Activated T-cell treated with anti-CD3 and anti-CD28 coated beads, Interleukin-2, amount 50 U/mL, for 48 hours (primary cell): Measurements from ENCODE around the gene CSH1.
"Not testable (repeated sequence)": the region's sequence is repeated elsewhere in the genome, so short reads cannot be mapped to it uniquely, and the experiment has no call there.

Experiments used
- DNase-seq, 2 experiments: peaks; one replicate each; pipeline ENCODE4 v3.0.0-alpha.2; 2020

Gene CSH1

DNA sequence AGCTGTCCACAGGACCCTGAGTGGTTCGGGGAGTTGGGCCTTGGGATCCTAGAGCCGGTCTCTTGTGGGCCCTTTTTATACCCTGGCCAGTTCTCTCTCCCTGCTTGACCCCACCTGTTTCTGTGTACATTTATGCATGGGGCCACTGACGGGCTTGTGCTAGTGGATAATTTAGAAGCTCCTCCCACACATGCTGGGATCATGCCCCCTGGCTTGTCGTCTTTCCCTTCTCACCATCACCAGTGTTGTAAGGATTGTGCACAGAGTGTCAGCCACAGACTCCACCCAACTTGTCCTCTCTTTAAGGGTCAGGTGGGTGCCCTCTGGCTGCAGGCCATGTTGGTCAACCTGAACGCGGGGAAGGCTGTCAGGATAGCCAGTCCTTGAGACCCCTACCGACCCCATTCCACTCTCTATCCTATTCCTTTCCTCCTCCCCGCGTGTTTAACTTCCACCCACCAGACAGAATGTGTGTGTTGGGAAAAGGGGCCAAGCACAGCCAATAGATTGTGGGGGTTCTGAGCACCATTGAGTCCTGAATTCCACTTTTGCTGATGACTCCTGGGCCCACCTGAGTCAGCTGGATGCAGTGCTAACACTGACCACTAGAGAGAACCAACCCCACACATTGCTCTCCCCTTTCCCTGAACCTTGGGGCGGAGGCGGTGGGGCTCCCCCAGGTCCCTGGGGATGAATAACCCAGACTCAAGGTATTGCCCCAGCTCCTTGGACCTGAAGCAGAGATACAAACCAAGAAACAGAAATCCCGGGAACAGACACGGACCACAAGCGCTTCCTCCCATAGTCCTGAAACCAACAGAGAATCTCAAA lies at the start of gene CSH1:
TSS of gene CSH1 (minus strand) at position 51 of the 831 bp plus-strand sequence. CDS start 63 bp downstream, outside the sequence.
- DNase-seq: not testable (repeated sequence)

DNA sequence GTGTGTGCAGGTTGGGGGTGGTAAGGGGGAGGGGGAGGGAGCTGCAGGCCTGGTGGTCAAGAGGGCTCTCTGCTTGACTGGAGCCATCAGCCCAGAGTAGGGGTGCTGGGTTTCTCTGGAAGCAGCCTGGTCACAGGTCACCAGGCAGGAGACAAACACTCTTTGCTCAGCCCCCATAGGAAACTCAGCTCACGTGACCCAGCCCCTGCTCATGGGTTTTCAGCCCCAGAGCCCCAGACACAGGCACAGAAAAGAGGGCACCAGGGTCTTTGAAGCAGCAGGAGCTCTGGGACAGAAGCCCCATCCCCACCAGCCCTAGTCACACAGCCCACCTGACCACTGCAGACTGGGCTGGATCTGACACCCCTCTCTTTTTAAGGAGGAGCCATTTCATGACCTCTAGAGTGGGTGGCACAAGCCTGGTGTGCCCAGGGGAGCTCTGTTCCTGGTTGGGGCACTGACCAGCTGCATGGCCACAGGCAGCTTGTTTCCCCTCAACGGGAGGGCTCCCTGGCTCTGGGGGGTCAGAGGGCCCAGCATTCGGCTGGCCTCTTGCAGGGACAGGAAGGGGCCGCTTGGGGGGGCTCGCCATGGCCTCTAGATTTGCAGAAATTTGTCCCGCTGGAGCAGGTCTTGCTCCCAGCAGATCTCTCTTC lies 49.5 kb upstream of the CSH1 start:
- no peak for DNase-seq

DNA sequence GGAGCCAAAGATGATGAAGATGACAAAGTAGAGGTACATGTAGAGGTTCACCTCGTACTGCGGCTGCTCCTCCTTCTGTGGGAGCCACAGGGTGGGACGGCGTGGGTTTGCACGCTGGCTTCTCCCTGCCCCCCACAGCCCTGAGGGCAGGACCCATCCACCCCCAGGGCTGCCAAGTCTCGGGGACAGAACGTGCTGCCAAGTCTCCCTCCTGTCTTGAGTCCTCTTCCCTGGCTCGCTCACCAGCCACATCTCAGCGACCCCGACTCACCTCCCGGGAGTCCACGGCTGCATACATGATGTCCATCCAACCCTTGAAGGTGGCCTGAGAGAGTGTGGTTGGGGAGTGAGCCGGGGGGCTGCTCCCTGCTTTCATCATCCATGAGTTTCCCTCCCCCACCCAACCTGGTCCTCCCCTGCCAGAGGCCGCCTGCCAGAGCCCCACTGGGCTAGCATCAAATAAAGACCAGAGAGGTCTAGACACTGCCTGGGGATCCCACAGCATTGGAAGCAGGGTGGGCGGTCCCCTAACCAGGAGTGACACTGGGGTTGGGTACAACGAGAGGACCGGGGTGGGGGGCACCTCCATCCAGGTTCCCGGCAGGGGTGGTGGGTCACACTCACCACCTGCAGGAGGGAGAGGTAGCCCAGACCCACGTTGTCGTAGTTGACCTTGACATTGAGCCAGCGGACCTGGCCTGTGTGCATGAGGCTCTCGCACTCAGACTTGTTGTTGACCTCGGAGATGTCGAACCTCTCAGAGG lies 48.5 kb upstream of the CSH1 start:
- no peak for DNase-seq

DNA sequence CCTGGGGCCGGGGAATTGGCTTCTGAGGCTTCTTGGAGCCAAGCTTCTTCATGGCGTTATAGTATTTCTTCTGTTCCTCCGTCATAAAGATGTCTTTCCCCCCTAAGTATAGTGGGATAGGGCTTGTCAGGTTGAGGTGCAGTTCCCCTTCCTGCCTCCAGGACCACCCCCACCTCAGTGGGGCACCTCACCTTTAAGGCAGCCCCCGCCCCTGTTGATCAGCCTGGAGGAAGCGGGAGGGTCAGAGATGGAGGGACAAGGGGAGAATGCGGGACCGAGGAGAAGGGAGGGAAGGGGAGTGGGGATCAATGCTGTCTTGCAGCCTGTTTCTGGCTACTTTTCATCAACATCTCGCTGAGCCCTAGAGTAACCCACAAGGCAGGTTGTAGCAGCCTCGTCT lies 47.4 kb upstream of the CSH1 start:
- DNase-seq: no peak

DNA sequence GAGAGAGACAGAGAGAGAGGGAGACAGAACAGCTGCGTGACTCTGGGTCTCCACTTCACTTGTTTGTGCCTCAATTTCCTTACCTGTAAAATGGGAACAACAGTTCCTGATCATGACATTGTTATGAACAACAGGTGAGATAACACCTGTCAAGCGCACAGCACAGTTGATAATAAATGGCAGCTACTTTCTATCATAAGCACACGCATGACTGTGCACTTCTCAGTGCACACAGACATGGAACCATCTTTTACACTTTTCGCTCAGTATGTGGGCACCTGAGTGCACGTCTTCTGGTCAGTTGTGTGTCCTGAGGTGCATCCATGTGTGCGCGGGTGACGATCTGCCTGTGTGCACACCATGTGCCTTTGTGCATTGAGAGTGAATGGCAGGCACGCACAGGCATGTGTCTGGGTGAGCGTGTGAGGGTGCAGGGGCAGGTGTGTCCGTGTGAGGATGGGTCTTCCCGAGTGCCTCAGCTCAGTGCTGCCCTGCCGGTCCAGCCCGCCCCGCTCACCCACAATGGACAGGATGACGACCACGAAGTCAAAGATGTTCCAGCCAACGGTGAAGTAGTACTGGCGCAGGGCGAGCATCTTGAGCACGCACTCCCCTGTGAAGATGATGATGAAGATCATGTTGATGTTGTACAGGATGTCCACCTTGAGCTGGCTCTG lies 46.1 kb upstream of the CSH1 start:
- no peak for DNase-seq

DNA sequence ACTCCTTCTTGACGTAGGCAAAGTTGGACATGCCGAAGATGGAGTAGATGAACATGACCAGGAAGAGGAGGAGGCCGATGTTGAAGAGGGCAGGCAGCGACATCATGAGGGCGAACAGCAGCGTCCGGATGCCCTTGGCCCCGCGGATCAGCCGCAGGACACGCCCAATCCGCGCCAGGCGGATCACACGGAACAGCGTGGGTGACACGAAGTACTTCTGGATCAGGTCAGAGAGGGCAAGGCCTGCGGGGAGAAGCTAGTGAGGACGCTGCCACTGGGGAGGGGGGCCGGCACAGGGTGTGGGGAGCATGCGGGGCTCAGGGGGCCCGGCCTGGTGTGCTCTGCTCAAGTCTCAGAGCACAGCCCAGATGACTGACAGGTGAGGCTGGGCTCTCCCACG lies 45.4 kb upstream of the CSH1 start:
- no peak for DNase-seq

DNA sequence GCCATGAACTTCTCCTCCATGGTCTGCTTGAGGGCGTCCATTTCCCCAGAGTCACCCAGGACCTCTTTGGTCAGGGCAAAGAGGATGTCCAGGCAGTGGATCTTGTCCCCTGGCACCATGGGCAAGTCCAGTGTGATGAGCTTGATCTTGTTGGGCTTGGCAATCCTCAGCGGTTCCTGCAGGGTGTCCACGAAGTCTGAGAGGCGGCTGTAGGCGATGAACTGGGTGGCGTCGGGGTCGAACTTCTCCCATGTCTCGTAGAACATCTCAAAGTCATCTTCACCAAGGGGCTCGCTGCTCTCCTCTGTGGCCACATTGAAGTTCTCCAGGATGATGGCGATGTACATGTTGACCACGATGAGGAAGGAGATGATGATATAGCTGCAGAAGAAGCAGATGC lies 44.8 kb upstream of the CSH1 start:
- DNase-seq: no peak

DNA sequence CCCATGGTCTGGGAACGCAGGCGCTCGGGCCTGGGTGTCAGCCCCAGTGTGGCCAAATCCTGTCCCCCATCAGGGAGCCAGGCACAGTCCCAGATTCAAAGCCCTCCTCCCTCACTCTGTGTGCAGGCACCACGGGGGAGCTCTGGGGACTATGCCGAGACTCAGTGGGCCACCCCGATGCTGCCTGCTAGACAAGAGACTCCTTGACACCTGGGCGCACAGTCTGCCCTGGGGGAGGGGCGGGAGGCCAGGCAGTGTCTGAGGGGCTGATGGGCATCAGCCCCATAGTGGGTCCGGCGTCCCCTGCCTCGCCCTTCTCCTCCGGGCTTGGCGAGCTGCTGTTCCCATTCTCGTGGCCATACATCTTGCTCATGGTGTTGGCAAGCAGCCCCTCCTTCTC lies 44.2 kb upstream of the CSH1 start:
- DNase-seq: no peak

DNA sequence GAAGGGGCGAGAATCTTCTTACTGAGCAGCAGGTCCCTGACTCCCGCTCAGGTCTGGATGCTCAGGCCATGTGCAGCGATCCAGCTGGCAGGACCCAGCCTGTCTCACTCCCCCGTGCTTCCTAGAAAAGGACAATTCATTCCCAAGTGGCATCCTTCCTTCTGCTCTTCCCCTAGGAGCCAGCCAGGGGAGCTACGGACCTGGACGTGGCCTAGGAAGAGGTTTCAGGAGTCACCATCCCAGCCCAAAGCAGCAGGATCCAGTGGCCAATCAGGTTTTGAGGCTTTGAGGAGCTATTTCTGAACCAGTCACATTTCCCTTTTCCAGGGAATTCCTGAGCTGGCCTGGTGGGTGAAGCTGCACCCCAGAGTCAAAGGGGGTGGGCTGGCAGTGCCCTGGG lies 43.5 kb upstream of the CSH1 start:
- DNase-seq: no peak

DNA sequence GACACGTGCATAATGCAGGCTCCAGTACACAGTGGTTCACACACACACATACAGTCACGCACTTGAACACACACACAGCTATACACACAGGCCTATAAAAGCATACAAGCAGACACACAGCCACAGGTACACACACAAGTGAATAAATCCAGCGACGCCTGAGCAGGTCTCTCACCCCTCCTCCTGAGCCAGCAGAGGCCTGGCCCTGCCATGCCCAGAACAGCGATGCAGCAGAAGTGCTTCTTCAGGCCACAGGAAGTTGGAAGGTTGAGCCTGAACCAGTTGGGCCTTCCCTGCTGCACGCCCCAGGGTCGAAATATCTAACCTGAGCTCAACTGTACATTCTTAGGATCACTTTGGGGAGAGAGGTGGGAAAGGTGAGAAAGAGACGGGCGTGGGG lies 43.0 kb upstream of the CSH1 start:
- no peak for DNase-seq

DNA sequence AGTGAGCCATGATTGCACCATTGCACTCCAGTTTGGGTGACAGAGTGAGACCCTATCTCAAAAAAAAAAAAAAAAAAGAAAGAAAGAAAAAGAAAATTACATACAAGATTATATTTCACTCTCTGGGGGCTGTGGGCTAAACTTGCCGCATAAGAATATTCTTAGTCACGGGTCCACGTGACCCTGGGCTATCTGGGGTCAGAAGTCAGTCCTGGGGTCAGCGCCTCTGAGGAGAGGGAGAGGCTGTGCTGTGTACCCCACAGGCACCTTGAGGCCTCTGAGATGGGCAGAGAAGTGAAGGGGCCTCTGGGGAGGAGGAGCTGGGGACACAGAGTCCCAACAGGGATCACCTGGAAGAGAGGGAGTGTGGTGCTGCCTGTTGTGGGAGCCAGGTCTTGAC lies 41.5 kb upstream of the CSH1 start:
- DNase-seq: no peak

DNA sequence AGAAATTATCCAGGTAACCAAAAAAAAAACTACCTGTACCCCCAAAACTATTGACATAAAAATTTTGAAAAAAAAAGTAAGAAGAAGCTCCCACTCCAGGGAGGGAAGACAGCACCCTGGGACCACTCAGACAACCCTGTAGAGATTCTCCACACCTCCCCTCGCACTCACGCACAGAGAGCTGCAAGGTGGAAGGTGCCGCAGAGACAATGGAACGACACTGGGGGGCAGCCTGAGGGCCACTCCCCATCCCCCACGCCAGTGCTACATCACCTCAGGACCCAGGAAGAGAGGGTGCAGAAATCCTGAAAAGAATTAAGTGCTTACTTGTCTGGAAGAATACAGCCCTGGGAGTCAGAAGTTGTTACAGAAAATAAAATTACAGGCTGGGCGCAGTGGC lies 40.9 kb upstream of the CSH1 start:
- no peak for DNase-seq

DNA sequence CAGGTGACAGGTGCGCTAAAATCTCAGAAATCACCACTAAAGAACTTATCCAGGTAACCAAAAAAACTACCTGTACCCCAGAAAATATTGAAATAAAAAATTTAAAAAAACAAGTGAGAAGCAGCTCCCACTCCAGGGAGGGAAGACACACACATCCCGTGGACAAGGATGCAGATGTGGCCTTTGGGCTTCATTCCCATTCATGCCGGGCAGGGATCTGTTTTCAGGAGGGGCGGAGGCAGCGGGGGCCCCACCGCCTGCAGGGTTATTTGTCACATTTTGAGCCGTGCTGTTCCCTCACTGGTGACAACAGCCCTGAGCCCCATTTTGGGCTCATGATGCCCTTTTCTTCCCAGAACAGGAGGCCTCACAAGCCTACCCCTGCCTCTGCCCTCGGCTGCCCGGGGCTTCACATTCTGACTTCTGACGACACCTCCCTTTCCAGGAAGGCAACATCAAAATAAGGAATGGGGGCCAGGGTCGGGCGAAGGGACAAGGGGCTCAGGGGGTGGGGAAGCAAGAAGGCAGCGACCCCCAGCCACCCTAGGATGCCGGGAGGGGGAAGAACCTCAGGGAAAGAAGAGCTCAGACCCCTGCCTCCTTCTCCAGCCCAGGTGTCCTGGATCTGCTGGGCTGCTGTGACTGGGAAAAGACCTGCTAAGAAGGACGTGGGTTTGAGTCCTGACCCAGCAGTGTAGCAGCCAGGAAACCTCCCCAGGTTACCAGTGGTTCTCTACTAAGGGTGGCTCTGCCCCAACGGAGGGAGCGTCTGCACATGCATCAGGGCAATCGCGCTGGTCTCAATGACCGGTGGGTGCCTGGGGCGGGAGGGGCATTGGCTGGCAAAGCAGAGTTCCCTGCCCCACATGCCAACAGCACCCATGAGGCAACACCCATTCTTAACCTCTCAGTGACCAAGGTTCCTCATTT lies 38.1 kb upstream of the CSH1 start:
- DNase-seq: no peak

DNA sequence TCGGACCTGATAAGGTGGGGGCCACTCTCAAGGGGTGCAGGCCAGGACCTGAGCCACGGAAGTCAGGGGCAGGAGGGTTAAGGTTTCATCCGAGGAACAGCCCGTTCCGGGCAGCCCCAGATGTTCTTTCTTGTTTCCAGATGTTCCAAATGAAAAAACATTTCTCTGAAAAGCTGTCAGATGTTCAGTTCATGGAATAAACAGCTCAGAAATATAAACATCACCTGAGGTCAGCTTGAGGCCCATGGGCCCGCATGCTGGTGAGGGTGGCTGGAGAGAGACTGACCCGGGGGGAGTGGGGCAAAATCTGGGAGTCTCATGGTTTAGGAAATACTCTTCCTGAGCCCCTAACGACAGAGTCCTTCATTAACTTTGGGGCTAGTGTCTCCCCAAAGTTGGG lies 37.2 kb upstream of the CSH1 start:
- no peak for DNase-seq

DNA sequence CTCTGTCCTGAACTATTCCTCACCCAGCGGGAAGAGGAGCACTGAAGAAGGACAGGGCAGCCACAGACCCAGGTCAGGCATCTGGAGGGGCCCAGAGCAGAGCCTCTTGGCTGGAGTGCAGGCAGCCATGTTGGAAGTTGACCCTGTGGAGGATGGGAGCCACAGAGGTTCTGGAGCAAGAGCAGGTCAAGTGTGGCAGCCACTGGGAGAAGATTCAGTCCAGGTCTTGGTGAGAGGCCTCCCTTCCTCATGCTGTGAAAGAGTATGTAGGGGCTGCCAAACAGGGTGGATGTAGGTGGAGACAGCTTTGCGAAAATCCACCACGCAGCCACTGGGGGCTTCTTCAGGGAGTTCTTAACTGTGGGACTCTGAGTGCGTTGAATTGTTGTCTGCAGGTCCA lies 36.3 kb upstream of the CSH1 start:
- no peak for DNase-seq

DNA sequence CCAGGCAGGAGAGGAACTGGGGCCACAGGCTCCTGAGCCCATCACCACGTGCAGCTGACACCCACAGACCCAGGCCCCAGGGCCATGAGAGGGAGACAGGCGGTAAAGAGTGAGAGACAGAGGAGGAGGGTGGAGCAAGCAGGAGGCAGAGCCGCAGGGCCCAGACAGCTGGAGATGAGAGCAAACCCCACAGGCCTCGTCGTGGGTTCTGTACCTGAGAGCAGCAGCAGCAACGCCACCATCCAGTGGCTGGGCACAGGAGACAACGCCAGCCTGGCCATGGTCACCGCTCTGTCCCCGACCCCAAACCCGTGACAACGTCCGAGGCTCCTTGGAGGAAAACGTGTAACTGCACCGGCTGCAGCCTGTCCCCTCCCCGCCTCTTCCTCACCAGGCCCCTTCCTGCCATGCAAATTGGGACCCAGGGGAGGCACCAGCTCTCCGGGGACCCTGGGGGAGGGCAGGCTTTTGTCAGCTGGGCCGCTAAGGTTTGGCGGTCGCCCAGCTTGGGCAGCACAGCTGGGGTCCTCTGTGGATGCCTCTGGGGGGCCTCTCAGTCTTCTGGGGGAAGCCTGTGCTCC lies 35.7 kb upstream of the CSH1 start, which contains the start of gene CD79B:
TSS of gene CD79B (minus strand) at position 351 of the 581 bp plus-strand sequence. CDS start at position 281, 70 bp downstream.
- peak; percentile 56 to 67 for DNase-seq

DNA sequence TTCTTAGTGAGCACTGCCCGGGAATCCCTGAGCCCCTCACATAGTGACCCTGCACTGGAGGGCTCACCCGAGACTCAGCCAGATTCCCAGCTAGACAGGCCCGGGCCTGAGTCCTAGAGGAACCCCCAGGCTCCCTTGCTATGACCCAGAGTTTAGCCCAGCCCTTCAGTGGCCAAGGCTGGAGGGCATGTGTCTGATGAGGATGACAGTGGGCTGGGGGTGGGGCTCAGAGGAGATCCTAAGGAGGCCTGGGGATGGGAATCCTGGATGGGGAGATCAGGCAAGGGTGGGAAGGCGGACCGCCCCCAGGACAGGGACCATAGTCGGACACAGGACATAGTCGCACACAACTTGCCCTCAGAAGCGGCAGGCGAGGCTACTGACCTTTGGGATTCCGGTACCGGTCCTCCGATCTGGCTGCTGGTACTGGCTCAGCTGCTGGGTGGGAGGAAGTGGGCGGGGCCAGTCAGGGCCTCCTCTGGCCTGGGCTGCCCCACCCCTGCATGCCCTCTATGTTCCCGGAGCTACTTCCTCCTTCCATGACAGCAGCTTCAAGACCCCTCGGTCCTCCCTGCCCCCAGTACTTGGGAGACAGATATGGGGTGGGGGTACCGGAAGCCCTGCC lies 34.7 kb upstream of the CSH1 start:
- peak; percentile 62 to 76 for DNase-seq

DNA sequence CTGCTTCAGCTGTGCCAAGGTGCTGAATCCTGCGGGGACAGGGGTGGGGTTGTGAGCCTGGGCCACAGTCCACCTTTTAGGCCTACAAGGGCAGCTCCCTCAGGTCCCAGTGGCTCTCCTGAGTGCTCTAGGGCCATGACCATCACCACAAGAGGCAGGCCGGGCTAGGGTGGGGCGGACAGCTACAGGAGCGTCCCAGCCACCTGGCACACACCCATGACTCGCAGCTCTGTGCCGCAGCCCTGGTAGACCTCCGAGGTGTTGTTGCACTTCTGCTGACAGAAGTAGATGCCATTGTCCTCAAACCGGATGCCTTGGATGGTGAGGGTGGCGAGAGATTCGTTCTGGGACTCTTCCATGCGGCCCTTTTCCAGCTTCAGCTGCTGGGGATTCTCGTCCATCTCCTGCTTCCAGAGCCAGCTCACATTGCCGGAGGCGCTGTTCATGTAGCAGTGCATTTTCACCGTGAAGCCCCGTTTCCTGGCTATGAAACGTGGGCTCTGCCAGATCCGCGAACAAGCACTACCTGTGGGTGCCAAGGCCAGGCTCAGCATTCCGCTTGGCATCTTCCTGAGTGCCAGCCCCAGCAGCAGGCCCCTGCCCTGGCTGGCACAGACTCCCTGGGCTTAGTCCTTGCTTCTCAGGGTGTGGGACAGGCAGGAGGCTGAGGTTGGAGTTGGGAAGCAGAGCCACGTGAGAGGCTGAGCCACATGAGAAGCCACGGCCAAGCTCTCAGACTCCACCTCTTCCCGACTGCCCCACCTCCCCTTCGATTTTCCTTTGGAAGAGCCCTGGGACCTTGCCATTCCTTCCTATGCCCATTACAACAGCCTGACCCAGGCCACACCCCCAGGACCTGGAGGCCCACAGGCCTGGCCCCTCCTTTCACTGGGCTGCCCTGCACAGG lies 33.7 kb upstream of the CSH1 start:
- no peak for DNase-seq

DNA sequence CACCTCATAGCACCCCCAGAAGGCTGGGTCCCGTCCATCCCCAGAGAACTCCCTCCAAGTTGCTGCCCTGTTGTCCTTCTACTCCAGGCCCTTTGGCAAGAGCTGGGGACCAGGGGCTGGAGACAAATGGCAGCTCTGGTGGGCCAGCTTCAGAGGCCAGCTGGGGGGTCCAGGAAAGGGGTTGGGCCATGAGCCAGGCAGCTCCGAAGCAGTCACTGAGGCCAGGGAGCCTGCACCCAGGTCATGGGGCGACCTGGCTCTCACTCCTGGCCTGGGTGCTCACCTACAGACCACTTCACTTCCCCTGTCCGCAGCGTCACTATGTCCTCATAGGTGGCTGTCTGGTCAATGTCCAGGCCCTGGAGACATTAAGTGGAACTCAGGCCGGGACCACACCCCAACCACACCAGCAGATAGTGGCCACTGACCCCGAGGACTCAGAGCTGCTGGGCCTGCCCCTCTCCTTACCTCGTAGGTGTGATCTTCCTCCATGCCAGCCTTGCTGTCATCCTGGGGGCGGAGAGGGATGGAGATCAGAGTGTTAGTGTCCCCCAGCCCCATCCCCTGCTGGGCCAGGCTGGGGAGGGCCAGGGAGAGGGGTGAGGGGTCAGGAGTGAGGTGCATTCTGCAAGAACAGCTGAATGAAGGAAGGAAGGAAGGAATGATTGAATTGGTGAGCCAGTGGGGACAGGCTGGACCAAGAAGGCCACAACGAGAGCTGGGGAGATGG lies 32.8 kb upstream of the CSH1 start:
- DNase-seq: no peak
